ENCODE results near the gene BCAR1.
"Not testable (repeated sequence)": the region's sequence is repeated elsewhere in the genome, so short reads cannot be mapped to it uniquely, and the experiment has no call there.

Gene BCAR1

DNA sequence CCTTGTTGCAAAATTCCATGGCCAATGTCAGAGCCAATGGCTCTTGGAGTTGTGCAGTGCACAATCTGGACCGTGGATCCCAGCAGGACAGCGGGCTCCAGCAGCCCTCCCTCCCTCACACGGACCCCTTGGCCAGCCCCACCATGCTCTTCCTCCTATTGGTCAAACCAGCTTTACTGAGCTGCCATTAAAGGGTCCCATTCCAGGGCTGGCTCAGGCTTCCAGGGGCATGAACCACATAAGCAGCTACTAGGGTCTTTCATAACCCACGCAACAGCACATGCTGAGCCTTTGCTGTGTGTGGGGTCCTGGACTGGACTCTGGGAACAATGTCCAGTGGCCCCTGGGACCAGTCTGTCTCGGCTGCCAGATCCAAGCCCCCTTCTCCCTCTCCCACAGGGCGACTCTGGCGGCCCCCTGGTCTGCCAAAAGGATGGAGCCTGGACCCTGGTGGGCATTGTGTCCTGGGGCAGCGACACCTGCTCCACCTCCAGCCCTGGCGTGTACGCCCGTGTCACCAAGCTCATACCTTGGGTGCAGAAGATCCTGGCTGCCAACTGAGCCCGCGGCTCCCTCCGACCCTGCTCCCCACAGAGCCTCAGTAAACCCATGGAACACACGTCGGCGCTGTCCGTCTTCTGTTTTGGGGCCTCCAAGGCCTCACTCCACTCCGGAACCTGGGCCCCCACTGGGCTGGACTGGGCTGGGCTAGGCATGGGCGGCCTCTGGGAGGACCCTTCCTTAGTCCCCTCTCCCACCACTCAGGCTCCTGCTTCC is 26.9 kb downstream of the BCAR1 start:
- DNase-seq (ENCODE audit: low read depth), result no peak

DNA sequence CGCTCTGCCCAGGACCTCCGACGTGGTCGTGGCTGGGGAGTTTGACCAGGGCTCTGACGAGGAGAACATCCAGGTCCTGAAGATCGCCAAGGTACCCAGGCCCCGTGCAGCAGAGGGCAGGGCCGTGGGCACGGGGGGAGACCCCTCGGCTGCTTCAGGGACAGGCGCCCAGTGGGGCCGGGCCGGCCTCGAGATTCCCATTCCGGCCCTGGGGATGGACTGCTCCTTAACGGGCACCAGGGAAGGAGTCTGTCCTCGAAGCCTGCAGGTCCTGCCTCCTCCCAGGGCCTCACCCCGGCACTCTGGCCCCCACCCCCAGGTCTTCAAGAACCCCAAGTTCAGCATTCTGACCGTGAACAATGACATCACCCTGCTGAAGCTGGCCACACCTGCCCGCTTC is 28.3 kb downstream of the BCAR1 start:
- DNase-seq (ENCODE audit: low read depth), result not testable (repeated sequence)

DNA sequence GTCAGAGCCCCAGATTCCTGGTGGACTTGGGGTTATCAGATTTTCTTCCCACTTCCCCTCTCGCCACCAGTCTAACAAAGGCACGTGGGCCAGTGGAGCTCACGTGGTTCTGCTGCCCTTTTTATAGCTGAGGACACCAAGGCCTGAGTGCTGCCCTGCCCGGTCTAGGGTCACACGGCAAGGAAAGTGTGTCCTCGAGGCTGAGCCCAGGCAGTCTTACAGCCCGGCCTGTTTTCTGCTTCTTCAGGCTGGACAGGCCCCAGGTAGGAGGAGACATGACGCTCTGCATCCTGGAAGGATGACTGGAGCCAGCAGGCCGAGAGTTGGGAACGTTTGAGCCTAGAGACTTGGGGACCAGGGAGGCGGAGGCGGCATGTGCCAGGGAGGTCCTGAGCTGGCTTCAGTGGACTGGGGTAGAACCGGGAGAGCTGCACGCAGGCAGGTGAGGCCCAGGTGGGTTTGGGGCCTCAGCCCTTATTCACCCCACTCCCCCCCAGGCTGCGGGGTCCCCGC is 29.1 kb downstream of the BCAR1 start:
- no peak for DNase-seq (ENCODE audit: low read depth)

DNA sequence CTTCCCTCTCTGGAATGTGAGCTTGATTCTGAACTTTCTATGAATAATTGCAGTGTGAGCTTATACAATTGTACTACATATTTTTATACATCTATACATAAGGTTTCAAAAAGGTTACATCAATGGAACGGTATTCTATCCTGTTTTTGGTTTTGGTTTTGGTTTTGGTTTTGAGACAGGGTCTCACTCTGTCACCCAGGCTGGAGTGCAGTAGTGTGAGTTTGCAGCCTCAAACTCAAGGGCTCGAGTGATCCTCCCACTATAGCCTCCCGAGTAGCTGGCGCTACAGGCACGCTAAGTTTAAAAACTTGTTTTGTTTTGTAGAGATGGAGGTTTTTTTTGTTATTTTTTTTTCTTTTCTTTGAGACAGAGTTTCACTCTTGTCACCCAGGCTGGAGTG is 31.6 kb downstream of the BCAR1 start:
- no peak for DNase-seq (ENCODE audit: low read depth)

DNA sequence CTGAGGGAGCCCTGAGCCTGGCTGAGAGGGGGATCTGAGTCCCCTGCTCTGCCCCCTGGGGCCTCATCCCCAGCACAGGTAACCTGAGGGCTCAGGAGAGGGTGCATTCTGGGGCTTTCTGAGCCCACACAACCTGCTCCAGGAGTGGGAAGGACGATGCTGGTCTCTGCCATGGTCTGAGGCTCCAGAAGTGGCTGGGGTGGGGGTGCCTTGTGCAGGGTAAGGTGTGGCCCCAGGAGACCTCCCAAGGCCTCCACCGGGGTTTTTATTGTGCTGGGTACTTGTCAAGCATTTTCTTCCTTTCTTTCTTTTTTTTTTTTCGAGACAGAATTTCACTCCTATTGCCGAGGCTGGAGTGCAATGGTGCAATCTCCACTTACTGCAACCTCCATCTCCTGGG is 32.3 kb downstream of the BCAR1 start:
- DNase-seq (ENCODE audit: low read depth), result no peak

DNA sequence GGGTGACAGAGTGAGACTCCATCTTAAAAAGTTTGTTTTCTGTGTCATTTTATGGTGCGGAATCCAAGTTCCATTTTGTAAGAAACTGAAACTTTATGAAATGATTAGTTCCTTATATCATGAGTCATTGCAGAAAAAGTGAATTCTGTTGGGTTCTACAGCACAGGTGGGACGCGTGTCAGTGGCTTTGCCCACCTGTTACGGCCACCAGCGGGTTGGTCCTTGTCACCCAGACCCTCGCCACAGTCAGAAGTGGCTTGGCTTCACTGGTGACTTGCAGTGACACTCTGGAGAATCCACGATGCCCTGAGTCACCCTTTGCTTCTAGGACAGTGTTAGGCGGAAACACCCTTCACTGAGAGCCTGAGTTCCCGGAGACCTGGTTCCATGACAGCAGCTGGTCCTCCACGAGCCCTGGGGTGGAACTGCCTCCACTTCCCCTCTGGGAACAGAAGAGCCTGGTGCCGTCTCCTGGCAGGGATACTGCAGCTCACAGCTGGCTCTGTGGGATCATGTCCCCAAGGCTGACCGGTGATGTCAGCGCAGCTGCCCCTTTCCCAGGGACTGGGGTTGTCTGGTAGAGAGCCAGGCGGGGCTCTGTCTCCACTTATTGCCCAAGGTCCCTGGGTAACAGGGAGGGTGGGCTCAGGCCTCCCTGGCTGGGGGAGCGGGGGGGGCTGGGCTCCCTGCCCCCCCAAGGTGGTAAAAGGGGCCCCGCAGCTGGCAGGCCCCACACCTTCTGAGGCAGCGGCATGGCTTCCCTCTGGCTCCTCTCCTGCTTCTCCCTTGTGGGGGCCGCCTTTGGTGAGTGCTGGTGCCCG is 33.0 kb downstream of the BCAR1 start, which contains the start of gene CTRB1:
Gene CTRB1 (plus strand): TSS at position 733 of the 821 bp plus-strand sequence. CDS start 20 bp downstream, at position 753.
- DNase-seq (ENCODE audit: low read depth), result no peak

DNA sequence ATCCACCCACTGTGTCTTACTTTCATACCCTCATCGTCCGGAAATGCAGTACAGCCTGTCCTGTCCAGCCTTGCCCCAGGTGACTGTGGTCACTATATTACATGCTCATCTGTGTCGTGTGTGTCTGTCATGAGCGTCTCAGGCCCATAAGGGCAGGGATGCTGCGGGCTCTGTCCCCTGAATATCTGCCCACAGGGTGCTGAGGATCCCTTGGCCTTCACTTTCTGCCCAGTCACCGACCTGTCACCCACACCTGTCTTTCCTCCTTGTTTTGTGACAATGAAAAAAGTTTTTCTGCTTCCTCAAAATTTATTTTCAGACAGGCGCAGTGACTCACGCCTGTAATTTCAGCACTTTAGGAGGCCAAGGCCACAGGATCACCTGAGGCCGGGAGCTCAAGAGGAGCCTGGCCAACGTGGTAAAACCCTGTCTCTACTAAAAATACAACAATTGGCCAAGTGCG is 34.0 kb downstream of the BCAR1 start:
- no peak for DNase-seq (ENCODE audit: low read depth)

DNA sequence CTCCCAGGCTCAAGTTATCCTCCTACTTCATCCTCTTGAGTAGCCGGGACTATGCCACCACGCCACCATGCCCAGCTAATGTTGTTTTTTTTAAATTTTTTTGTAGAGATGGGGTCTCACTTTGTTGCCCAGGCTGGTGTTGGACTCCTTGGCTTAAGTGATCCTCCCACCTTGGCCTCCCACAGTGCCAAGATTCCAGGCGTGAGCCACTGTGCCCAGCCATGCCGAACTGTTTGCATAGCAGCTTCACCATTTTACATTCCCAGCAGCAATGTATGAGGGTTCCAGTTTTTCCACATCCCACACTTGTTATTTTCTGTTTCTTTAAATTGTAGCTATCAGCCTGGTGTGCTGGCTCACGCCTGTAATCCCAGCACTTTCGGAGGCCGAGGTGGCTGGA is 34.8 kb downstream of the BCAR1 start:
- DNase-seq (ENCODE audit: low read depth), result no peak

DNA sequence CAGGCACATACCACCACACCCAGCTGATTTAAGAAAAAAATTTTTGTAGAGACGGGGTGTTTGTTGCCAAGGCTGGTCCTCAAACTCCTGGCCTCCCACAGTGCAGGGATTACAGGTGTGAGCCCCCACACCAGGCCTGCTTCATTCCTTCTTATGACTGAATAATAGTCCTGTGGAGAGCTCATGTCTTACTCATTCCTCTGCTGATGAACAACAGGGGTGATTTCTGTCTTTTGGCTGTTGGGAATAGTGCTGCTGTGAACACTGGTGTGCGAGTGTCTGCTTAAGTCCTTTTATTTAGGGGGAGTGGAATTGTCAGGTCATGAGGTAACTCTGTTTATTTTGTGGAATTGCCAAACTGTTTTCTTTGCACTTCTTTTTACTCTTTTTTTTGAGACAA is 35.3 kb downstream of the BCAR1 start:
- DNase-seq (ENCODE audit: low read depth), result no peak

DNA sequence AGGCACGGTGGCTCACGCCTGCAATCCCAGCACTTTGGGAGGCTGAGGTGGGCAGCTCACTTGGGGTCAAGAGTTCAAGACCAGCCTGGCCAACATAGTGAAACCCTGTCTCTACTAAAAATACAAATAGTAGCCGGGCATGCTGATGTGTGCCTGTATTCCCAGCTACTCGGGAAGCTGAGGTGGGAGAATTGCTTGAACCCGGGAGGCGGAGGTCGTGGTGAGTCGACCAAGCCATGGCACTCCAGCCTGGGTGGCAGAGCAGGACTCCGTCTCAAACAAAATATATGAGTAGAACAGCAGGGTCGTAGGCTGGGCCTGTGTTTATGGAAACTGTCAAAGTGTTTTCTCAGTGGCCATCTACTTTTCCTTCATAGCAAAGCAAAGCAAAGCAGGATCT is 40.1 kb downstream of the BCAR1 start:
- not testable (repeated sequence) for DNase-seq (ENCODE audit: low read depth)

DNA sequence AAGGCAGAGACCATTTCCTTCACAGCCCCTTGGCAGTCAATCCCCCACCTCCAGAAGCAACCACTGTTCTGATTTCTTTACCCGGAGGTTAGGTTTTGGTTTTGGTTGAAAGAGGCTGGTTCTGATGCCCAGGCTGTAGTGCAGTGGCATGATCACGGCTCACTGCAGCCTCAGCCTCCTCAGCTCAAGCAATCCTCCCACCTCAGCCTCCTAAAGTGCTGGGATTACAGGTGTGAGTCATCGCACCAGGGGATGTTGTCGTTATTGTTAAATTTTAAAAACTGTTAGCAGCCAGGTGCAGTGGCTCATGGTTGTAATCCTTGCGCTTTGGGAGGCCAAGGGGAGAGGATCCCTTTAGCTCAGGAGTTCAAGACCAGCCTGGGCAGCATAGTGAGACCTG is 41.5 kb downstream of the BCAR1 start:
- no peak for DNase-seq (ENCODE audit: low read depth)

DNA sequence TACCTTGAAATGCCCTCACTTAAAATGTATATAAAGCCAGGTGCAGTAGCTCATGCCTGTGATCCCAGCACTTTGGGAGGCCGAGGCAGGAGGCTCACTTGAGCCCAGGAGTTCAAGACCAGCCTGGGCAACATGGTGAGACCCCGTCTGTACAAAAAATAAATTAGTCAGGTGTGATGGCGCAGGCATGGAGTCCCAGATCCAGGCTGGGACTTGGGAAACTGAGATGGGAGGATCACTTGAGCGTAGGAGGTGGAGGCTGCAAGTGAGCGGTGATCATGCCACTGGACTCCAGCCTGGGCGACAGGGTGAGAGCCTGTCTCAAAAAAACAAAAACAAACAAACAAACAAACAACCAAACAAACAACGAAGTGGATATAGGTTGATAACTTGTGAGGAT is 41.9 kb downstream of the BCAR1 start:
- DNase-seq (ENCODE audit: low read depth), result not testable (repeated sequence)

DNA sequence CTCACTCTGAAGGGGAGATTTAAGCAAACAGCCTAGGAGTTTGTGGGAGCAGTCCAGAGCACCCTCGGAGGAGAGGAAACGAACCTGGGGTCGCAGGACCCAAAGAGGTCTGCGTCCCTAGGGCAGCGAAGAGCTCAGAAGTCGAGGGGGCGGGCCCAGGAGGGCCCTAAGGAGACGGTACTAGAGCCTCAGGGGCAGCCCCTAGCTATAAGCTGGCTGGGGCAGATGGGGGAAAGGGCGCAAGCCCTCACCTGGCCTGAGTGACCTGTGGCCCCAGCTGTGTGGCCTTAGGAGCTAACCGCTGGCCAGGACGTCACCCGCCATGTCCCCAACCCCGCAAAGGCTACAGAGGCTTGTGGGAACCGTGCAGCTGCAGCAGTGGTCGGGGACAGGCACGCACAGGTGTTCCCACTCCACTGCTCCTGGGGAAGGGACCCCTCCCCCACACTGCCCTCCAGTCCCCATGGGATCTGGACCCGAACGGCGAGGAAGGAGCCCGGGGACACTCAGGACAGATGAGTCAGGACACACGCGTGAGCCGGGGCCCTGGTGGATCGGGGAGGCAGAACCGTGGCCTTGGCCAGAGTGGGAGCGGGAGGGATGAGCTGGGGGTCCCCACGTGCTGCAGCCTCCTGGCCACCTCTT is 42.4 kb downstream of the BCAR1 start:
- no peak for DNase-seq (ENCODE audit: low read depth)

DNA sequence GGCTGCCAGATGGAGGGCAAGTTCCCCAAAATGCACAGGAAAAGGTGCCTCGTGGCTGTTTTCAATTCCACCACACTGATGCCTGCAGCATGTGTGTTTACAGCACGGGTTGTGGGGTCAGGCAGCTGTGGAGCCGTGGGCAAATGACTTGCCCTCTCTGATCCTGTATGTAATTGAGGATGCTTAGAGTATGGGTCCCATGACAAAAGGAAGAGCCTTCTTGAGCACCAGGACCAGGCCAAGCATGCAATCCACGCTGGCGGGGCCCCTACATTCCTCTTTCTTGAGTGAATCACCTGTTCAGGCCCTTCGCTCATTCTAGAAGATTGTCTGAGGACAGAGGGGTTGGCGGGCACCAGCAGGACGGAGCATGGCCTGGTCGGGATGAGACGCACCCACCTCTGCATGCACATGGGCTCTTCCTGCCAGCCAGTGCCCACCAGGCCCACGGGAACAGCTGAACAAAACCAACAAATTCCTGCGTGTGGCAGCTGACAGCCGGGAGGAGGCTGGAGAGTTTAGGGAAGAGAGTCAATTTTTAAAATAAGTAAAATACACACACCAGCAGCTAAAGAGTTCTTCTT is 43.1 kb downstream of the BCAR1 start:
- no peak for DNase-seq (ENCODE audit: low read depth)

DNA sequence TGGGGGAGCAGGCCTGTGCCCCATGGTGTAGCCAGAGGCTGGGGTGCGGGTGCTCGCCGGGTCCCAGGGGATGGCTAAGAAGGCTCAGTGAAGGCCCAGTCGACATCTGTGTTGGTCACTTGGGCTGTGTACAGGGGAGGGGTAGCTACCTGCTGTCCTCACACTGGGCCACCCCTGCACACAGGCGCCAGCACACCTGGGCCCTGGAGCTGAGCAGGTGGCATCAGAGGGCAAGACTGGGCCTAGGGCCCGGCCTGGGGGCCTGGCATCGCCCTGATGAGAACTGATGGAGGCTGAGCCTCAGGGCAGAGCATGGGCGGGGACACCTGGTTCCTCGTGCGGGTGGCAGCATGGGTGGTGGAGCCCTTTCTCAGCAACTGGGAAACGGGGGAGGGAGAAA is 43.6 kb downstream of the BCAR1 start:
- no peak for DNase-seq (ENCODE audit: low read depth)

DNA sequence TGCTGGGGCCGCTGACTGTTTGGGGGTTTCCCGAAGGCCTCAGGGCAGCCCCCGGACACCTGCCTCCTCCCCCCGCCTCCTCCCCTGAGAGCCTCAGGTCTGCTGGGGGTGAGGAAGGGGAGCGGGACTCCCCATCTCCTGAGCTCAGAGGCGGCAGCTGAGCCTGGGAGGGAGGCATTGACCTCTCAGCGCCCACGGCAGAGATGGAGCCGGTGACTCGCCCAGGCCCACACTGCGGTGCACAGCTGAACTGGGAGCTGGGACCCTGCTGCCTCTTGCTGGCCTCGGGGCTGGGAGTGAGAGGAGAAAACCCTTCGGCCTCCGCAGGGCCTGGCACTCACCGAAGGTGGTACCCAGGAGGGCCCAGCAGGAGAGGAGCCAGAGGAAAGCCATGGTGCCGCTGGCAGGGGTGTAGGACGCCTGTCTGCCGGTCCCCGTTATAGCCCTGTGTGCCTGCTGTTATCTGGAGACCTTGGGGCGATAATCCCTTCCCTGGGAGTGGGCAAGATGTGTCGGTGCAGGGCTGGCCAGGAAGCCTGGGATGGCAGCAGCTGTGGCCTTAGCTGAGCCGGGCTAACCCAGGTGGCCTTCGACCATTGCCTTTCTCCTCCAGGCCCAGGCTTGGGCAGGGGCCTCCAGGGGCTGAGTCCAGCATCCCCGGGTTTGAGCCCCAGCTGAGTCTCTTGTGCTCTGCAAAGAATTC is 44.5 kb downstream of the BCAR1 start, which contains the start of gene CTRB2:
Gene CTRB2 (minus strand): TSS at position 413 of the 703 bp plus-strand sequence. CDS start 20 bp downstream, at position 393.
- DNase-seq (ENCODE audit: low read depth), result no peak

DNA sequence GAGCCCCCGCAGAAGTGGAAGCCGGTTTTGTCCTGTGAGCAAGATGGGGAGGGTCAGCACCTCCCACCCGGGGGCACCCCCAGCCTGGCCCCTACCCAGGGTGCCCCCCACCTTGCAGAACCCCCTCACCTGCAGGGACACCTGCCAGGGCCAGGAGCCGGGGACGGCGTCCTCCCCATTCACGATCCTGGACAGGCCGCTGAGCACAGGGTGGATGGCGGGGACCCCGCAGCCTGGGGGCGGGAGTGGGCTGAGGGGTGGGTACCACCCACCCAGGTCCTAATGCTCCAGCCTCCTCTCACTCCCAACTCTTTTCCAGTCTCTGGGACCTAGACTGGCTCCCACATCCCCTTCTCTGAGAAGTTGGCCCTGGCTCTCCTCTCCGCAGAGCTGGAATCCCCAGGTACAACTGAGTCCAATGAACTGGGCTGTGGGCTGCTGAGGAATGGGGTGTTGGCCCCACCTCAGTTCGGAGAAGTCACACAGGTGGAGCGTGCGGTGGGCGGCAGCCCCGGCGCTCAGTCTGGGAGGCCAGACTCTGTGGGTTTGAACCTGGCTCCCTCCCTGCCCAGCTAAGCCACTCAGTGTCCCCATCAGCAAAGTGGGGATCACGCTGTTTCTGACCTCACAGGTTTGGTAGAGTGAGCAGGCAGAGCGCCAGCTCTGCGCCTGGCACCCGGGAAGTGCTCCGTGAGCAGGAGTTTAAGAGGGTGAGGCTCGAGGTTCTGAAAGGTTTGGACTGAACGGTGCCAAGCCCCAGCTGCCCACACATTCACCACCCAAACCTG is 45.3 kb downstream of the BCAR1 start:
- DNase-seq (ENCODE audit: low read depth), result not testable (repeated sequence)

DNA sequence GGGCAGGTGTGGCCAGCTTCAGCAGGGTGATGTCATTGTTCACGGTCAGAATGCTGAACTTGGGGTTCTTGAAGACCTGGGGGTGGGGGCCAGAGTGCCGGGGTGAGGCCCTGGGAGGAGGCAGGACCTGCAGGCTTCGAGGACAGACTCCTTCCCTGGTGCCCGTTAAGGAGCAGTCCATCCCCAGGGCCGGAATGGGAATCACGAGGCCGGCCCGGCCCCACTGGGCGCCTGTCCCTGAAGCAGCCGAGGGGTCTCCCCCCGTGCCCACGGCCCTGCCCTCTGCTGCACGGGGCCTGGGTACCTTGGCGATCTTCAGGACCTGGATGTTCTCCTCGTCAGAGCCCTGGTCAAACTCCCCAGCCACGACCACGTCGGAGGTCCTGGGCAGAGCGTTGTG is 46.0 kb downstream of the BCAR1 start:
- DNase-seq (ENCODE audit: low read depth), result not testable (repeated sequence)

DNA sequence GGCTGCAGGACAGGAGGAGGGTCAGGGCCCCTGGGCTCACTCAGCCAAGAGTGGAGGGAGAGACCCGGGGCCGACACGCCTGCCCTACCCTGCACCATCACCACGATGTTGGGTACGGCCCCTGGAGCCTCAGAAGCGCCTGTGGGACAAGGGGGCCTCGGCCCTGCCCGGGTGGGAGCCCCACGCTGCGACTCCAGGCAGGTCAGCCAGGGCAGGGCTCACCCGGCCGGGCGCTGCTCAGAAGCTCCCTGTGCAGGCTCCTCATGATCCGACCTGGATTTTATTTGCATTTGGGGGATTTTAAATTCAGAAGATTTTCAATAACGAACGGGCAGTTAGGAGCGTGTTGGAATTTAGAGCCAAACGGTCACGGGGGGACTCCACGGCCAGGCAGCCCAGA is 46.5 kb downstream of the BCAR1 start:
- DNase-seq (ENCODE audit: low read depth), result not testable (repeated sequence)

DNA sequence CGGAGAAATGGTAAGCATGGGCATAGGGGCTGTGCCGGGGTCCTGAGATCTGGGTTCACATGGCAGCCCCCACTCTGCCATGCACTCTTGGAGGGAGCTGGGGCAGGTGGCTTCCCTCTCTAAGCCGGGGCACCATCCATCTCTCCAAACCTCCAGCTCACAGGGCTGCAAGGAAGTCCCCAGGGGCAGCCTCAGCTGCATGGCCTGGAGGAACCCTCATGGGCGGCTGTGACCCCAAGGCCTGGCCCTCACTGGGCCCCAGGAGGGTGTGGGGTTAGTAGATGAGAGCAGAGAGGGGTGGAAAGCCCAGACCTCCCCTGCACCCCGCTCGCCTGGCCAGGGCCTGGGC is 47.0 kb downstream of the BCAR1 start:
- DNase-seq (ENCODE audit: low read depth), result no peak
